ENCODE data around the gene FCMR. TPM values are rescaled to one million over a fixed set of nuclear protein-coding genes. Genes with fewer than 3 reads are reported as not detected.

FCMR gene
- total RNA-seq, 4 donors from 2014 or later = 1.8 to 3.1 (median 2.6) TPM

GRCh38 chr1:206882555-206882954 is 39.2 kb downstream of the FCMR start:
- 74 to 76% methylated on average over 3 of the region's 3 CpGs for WGBS, 2 donors
- DNase-seq (ENCODE audit: low spot score in 2 of 2) = no peak
- TF ChIP-seq POLR2A (IDR thresholded peaks at IDR 0.05) (no peak), CTCF (IDR thresholded peaks at IDR 0.05) (no peak), EP300 (IDR thresholded peaks at IDR 0.05) (no peak)
- Histone ChIP-seq H3K4me1 (no peaks in the 10 kb centered on the region), H3K27me3 (no peaks in the 10 kb centered on the region), H3K9me3 (peaks cover 0 to 20% (median 3%) of the 10 kb centered on the region in 4 donors), H3K27ac (no peak overlapping the region), H3K4me3 (no peak overlapping the region), H3K36me3 (no peaks in the 10 kb centered on the region)

- no peak overlapping the region for H3K27ac ChIP-seq
- WGBS, 2 donors = 67 to 79% methylated on average over 3 of the region's 3 CpGs
- TF ChIP-seq CTCF (IDR thresholded peaks at IDR 0.05) (no peak), POLR2A (IDR thresholded peaks at IDR 0.05) (no peak), EP300 (IDR thresholded peaks at IDR 0.05) (no peak)
These were observed 41.4 kb downstream of the FCMR start for GRCh38 chr1:206880314-206880713.

GRCh38 chr1:206878456-206878855 is 43.3 kb downstream of the FCMR start:
- Histone ChIP-seq H3K4me3 (no peak overlapping the region), H3K4me1 (no peaks in the 10 kb centered on the region), H3K27ac (no peak overlapping the region), H3K9me3 (peaks cover 0 to 28% (median 3%) of the 10 kb centered on the region in 4 donors), H3K36me3 (no peaks in the 10 kb centered on the region), H3K27me3 (no peaks in the 10 kb centered on the region)
- TF ChIP-seq EP300 (IDR thresholded peaks at IDR 0.05) (no peak), POLR2A (IDR thresholded peaks at IDR 0.05) (no peak), CTCF (IDR thresholded peaks at IDR 0.05) (no peak)
- no peak for DNase-seq (ENCODE audit: low spot score in 2 of 2)

More at GRCh38 chr1:206880314-206880713, 41.4 kb downstream of the FCMR start:
- H3K36me3 ChIP-seq = no peaks in the 10 kb centered on the region
- H3K9me3 ChIP-seq = peaks cover 0 to 28% (median 3%) of the 10 kb centered on the region in 4 donors
- no peak for DNase-seq (ENCODE audit: low spot score in 2 of 2)
- no peaks in the 10 kb centered on the region for H3K27me3 ChIP-seq
- no peak overlapping the region for H3K4me3 ChIP-seq
- no peaks in the 10 kb centered on the region for H3K4me1 ChIP-seq

GRCh38 chr1:206875752-206876377 is 45.9 kb downstream of the FCMR start:
- Histone ChIP-seq H3K9me3 (peaks cover 0 to 28% (median 3%) of the 10 kb centered on the region in 4 donors), H3K36me3 (no peaks in the 10 kb centered on the region), H3K4me1 (no peaks in the 10 kb centered on the region), H3K27ac (no peak overlapping the region), H3K27me3 (no peaks in the 10 kb centered on the region), H3K4me3 (no peak overlapping the region)
- no peak for DNase-seq (ENCODE audit: low spot score in 2 of 2)
- 76% methylated on average over 3 of the region's 3 CpGs for WGBS, 2 donors
- TF ChIP-seq POLR2A (IDR thresholded peaks at IDR 0.05) (no peak), CTCF (IDR thresholded peaks at IDR 0.05) (no peak), EP300 (IDR thresholded peaks at IDR 0.05) (no peak)

- no peaks in the 10 kb centered on the region for H3K27me3 ChIP-seq
- no peaks in the 10 kb centered on the region for H3K36me3 ChIP-seq
- 77 to 82% methylated on average over 3 of the region's 3 CpGs for WGBS, 2 donors
- peaks cover 0 to 19% (median 3%) of the 10 kb centered on the region in 4 donors for H3K9me3 ChIP-seq
- no peak for DNase-seq (ENCODE audit: low spot score in 2 of 2)
- no peak overlapping the region for H3K27ac ChIP-seq
- TF ChIP-seq CTCF (IDR thresholded peaks at IDR 0.05) (no peak), EP300 (IDR thresholded peaks at IDR 0.05) (no peak), POLR2A (IDR thresholded peaks at IDR 0.05) (no peak)
- H3K4me1 ChIP-seq = no peaks in the 10 kb centered on the region
- no peak overlapping the region for H3K4me3 ChIP-seq
These were observed 48.0 kb downstream of the FCMR start for GRCh38 chr1:206873603-206874188.

Data from tibial nerve (tissue), 4 donors.